OCI-LY1 (cell line): ENCODE data around the gene KCNK13.

Experiments used
- H2AFZ ChIP-seq: fragments of 200-600 bp; sonication (generic), shearing (Covaris generic); 2 replicates; pipeline ENCODE4 v1.6.0; 2014; ENCODE audit warnings: antibody characterized with exemption, mild to moderate bottlenecking, low read length
- H3F3A ChIP-seq: fragments of 200-600 bp; sonication (generic), shearing (Covaris generic); 2 replicates; pipeline ENCODE4 v1.6.0; 2014; ENCODE audit warnings: mild to moderate bottlenecking, antibody characterized with exemption, low read length, moderate library complexity; ENCODE audit not compliant: insufficient read depth
- H3K27ac ChIP-seq: fragments of 200-600 bp; sonication (generic); 2 replicates; pipeline ENCODE4 v1.5.1; 2014; ENCODE audit warnings: low read length, mixed run types, mild to moderate bottlenecking, low read depth; ENCODE audit not compliant: poor library complexity, severe bottlenecking
- H3K27me3 ChIP-seq: fragments of 200-600 bp; sonication (generic); 2 replicates; pipeline ENCODE4 v1.6.0; 2014; ENCODE audit warnings: antibody characterized with exemption, mild to moderate bottlenecking, low read length, moderate library complexity; ENCODE audit not compliant: insufficient read depth
- H3K36me3 ChIP-seq: fragments of 200-600 bp; sonication (generic); 2 replicates; pipeline ENCODE4 v1.6.1; 2014; ENCODE audit warnings: mild to moderate bottlenecking, antibody characterized with exemption, low read length, moderate library complexity, mixed read lengths; ENCODE audit not compliant: insufficient read depth
- H3K4me1 ChIP-seq: fragments of 200-600 bp; sonication (generic); 2 replicates; pipeline ENCODE4 v1.5.1; 2014; ENCODE audit warnings: mild to moderate bottlenecking, low read length, moderate library complexity; ENCODE audit not compliant: insufficient read depth, severe bottlenecking
- H3K4me2 ChIP-seq: fragments of 200-600 bp; sonication (generic), shearing (Covaris generic); 2 replicates; pipeline ENCODE4 v1.6.1; 2014; ENCODE audit warnings: low read length
- H3K4me3 ChIP-seq: fragments of 200-600 bp; sonication (generic); 2 replicates; pipeline ENCODE4 v1.5.1; 2014; ENCODE audit warnings: low read length, low read depth, mild to moderate bottlenecking, mixed read lengths; ENCODE audit not compliant: poor library complexity, severe bottlenecking
- H3K79me2 ChIP-seq: fragments of 200-600 bp; shearing (Covaris generic); 2 replicates; pipeline ENCODE4 v1.6.1; 2016; ENCODE audit warnings: mixed run types, low read length, mixed read lengths; ENCODE audit not compliant: insufficient read depth
- H3K9ac ChIP-seq: fragments of 200-600 bp; sonication (generic), shearing (Covaris generic); 2 replicates; pipeline ENCODE4 v1.6.1; 2014; ENCODE audit warnings: mild to moderate bottlenecking, low read length, mixed read lengths
- H3K9me2 ChIP-seq: fragments of 200-600 bp; sonication (generic), shearing (Covaris generic); 2 replicates; pipeline ENCODE4 v1.6.1; 2014; ENCODE audit warnings: low read depth, mild to moderate bottlenecking, low read length, mixed read lengths
- H3K9me3 ChIP-seq: fragments of 200-600 bp; shearing (Covaris generic); 2 replicates; pipeline ENCODE4 v1.6.1; 2014; ENCODE audit warnings: low read length, mixed read lengths
- H4K20me1 ChIP-seq: fragments of 200-600 bp; sonication (generic), shearing (Covaris generic); 2 replicates; pipeline ENCODE4 v1.6.0; 2016; ENCODE audit warnings: mild to moderate bottlenecking, low read length; ENCODE audit not compliant: insufficient read depth
- EZH2 ChIP-seq: fragments of 200-600 bp; sonication (generic), shearing (Covaris generic); IDR thresholded peaks from 2 replicates; pipeline ENCODE4 v1.8.0; 2017; ENCODE audit warnings: borderline replicate concordance, mixed run types, mild to moderate bottlenecking, antibody characterized with exemption, low read length, moderate library complexity, mixed read lengths
- TF ChIP-seq, protein P1 (sequence below): fragments of 200-600 bp; sonication (generic), shearing (Covaris generic); IDR thresholded peaks from 2 replicates; pipeline ENCODE4 v1.5.1; 2017; ENCODE audit warnings: mild to moderate bottlenecking, antibody characterized with exemption, low read length, moderate library complexity, mixed read lengths

The KCNK13 gene

DNA sequence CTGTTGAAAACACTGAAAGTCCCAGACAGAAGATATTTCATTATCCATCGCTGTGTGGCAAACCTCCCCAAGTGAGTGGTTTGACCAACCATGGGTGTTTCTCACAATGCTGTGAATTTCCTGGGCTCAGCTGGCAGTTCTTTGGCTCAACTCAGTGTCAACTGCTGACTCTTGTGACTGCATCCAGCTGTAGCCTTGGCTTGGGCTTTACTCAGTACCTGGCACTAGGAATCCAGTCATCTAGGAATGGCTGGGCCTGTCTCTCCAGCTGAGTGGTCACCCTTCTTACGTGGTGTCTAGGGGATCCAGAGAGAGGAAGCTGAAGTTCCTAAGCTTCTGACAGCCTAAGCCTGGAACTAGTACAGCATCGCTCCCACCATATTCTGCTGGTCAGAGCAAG is 113.8 kb downstream of the KCNK13 start:
- Histone ChIP-seq H3K27me3 (no peaks in the 10 kb centered on the region), H3K27ac (no peak overlapping the region), H3K4me1 (no peaks in the 10 kb centered on the region), H3K9ac (no peak overlapping the region), H3K36me3 (no peaks in the 10 kb centered on the region), H3F3A (no peaks in the 10 kb centered on the region), H3K79me2 (no peaks in the 10 kb centered on the region), H3K4me3 (no peak overlapping the region), H3K4me2 (no peak overlapping the region), H3K9me3 (no peaks in the 10 kb centered on the region), H2AFZ (no peak overlapping the region), H3K9me2 (no peaks in the 10 kb centered on the region), H4K20me1 (no peaks in the 10 kb centered on the region)
- no peak for TF ChIP-seq EZH2

DNA sequence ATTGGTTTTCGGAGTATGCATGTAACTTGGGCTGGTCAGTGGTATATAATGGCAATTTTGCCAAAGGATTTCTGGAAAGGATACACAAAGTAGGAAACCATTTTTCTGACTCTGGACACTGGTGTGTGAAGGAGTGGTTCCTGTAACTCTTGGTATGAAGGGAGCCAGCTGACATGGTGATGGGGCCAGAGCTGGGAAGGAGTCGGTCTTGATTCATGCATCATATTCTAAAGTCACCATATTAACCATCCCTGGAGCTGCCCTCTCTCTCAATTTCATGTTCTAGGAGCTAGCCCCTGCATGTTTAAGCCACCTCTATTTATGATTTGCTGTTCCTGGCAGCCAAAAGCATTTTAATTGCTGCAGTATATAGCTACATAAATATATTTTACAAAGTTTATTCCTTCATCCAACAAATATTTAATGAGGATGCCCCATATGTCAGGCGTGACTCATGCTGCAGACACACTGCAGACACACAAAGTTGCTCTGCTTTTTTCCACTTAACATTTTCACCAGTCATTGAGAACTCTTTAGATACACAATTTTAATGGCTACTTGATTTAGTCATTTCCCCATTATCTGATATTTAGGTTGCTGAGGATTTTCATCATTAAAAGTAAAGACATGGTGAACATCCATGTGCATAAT is 115.9 kb downstream of the KCNK13 start:
- Histone ChIP-seq H2AFZ (no peak overlapping the region), H3K27me3 (no peaks in the 10 kb centered on the region), H4K20me1 (no peaks in the 10 kb centered on the region), H3K27ac (no peak overlapping the region), H3K9me2 (no peaks in the 10 kb centered on the region), H3K9me3 (no peaks in the 10 kb centered on the region), H3K4me2 (no peak overlapping the region), H3F3A (no peaks in the 10 kb centered on the region), H3K4me1 (no peaks in the 10 kb centered on the region), H3K9ac (no peak overlapping the region), H3K79me2 (no peaks in the 10 kb centered on the region), H3K4me3 (no peak overlapping the region), H3K36me3 (no peaks in the 10 kb centered on the region)
- TF ChIP-seq, protein P1, sequence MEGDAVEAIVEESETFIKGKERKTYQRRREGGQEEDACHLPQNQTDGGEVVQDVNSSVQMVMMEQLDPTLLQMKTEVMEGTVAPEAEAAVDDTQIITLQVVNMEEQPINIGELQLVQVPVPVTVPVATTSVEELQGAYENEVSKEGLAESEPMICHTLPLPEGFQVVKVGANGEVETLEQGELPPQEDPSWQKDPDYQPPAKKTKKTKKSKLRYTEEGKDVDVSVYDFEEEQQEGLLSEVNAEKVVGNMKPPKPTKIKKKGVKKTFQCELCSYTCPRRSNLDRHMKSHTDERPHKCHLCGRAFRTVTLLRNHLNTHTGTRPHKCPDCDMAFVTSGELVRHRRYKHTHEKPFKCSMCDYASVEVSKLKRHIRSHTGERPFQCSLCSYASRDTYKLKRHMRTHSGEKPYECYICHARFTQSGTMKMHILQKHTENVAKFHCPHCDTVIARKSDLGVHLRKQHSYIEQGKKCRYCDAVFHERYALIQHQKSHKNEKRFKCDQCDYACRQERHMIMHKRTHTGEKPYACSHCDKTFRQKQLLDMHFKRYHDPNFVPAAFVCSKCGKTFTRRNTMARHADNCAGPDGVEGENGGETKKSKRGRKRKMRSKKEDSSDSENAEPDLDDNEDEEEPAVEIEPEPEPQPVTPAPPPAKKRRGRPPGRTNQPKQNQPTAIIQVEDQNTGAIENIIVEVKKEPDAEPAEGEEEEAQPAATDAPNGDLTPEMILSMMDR, result no peak
- no peak for TF ChIP-seq EZH2

DNA sequence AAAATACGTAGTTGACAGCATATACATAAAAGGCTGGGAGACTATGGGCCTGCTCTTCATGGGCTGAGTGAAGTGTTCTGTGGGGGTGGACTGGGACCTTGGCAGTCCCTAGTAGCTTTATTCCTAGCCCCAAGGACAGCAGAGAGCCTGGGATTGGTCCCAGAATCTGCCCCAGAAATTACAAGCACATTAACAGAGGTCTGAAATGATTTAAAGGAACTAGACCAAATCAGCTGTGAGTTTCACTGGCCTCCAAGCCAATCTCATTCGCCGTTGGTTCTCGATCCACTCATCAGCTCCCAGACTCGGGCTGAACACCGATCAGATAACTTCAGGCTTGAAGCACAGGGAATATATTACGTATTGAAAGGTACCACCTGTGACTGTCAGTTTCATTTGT is 117.6 kb downstream of the KCNK13 start:
- Histone ChIP-seq H3K36me3 (no peaks in the 10 kb centered on the region), H2AFZ (no peak overlapping the region), H3K4me3 (no peak overlapping the region), H3K4me2 (no peak overlapping the region), H3K9me2 (no peaks in the 10 kb centered on the region), H3K9me3 (no peaks in the 10 kb centered on the region), H3K9ac (no peak overlapping the region), H3K4me1 (no peaks in the 10 kb centered on the region), H3F3A (no peaks in the 10 kb centered on the region), H3K27ac (no peak overlapping the region), H4K20me1 (no peaks in the 10 kb centered on the region), H3K27me3 (no peaks in the 10 kb centered on the region), H3K79me2 (no peaks in the 10 kb centered on the region)
- TF ChIP-seq EZH2, result no peak
- TF ChIP-seq, protein P1, result no peak
